H1 (cell line): Measurements from ENCODE around the gene DTWD2. TPM values are rescaled to one million over a fixed set of nuclear protein-coding genes. Genes with fewer than 3 reads are reported as not detected.
A peak's percentile ranks its signal among the peaks of the same experiment; 100 is the strongest.

Source experiments
- CTCF ChIA-PET: fragments of 300-600 bp; sonication (Branson Sonifier 250); formaldehyde crosslinking; loops from one replicate; lab custom pipeline; 2021; ENCODE audit not compliant: partially characterized antibody; lab: Charles Lee
- POLR2A ChIA-PET: fragments of 300-600 bp; sonication (Branson Sonifier 250); formaldehyde crosslinking; loops from one replicate; lab custom pipeline; 2021; ENCODE audit warnings: inconsistent platforms; ENCODE audit not compliant: partially characterized antibody; lab: Charles Lee
- DNase-seq, 2 experiments: peaks; one replicate each; pipeline versions ENCODE4 v3.0.0 to v3.0.0-alpha.2; 2010 to 2022; ENCODE audit warnings: low spot score in 2 of 2, low read depth in 1 of 2, mixed read lengths in 1 of 2
- FAIRE-seq: peaks from 2 replicates; lab custom pipeline; 2011; peaks lifted over from hg19 to GRCh38; lab: Jason Lieb, UNC
- H2AFZ ChIP-seq: 2 replicates; pipeline ENCODE4 v1.8.1; 2012; ENCODE audit warnings: low read length, inconsistent platforms
- H2AK5ac ChIP-seq: 2 replicates; pipeline ENCODE4 v1.6.1; 2013; ENCODE audit warnings: low read depth, low read length
- H2BK120ac ChIP-seq: replicated peaks from 2 replicates; pipeline ENCODE3; 2013; ENCODE audit warnings: low read depth, low read length, inconsistent platforms
- H2BK12ac ChIP-seq: 2 replicates; pipeline ENCODE4 v1.6.1; 2013; ENCODE audit warnings: low read depth, low read length
- H2BK15ac ChIP-seq: 2 replicates; pipeline ENCODE4 v1.6.1; 2013; ENCODE audit warnings: low read length
- H2BK20ac ChIP-seq: 2 replicates; pipeline ENCODE4 v1.6.1; 2013; ENCODE audit warnings: low read length
- H2BK5ac ChIP-seq: 2 replicates; pipeline ENCODE4 v1.6.1; 2013; ENCODE audit warnings: low read depth, low read length
- H3K14ac ChIP-seq: 2 replicates; pipeline ENCODE4 v1.6.1; 2013; ENCODE audit warnings: inconsistent platforms; ENCODE audit not compliant: insufficient read length
- H3K18ac ChIP-seq: 2 replicates; pipeline ENCODE4 v1.6.1; 2013; ENCODE audit warnings: low read length; ENCODE audit errors: extremely low read depth
- H3K23ac ChIP-seq: 2 replicates; pipeline ENCODE4 v1.6.1; 2013; ENCODE audit warnings: inconsistent platforms; ENCODE audit not compliant: insufficient read length
- H3K23me2 ChIP-seq: 2 replicates; pipeline ENCODE4 v1.6.1; 2013; ENCODE audit warnings: low read depth, low read length
- H3K27ac ChIP-seq: 2 replicates; pipeline ENCODE4 v1.6.1; 2011; ENCODE audit warnings: low read depth, low read length, inconsistent platforms
- H3K27me3 ChIP-seq, 4 experiments: replicated peaks in 1 of 4; 1 replicate in 1 of 4; 2 replicates in 3 of 4; pipeline versions ENCODE4 v1.6.1 to v1.8.1; 2011 to 2013; ENCODE audit warnings: low read length in 3 of 4, mild to moderate bottlenecking in 3 of 4, inconsistent platforms in 2 of 4, mixed read lengths in 2 of 4, moderate library complexity in 1 of 4; ENCODE audit not compliant: control insufficient read depth in 3 of 4, insufficient read depth in 3 of 4; ENCODE audit errors: extremely low read depth in 1 of 4
- H3K36me3 ChIP-seq, 4 experiments: 2 replicates each; pipeline versions ENCODE4 v1.6.1 to v1.8.1; 2011 to 2013; ENCODE audit warnings: mild to moderate bottlenecking in 4 of 4, low read length in 3 of 4, moderate library complexity in 2 of 4, control low read depth in 1 of 4, inconsistent platforms in 1 of 4; ENCODE audit not compliant: insufficient read depth in 4 of 4, control insufficient read depth in 2 of 4
- H3K4ac ChIP-seq: replicated peaks from 2 replicates; pipeline ENCODE3; 2013; ENCODE audit warnings: low read length, low read depth, mixed read lengths, inconsistent platforms; ENCODE audit not compliant: insufficient read length
- H3K4me1 ChIP-seq, 4 experiments: replicated peaks in 1 of 4; 1 replicate in 1 of 4; 2 replicates in 3 of 4; pipeline versions ENCODE4 v1.6.1 to v1.8.1; 2011 to 2013; ENCODE audit warnings: low read length in 3 of 4, inconsistent platforms in 2 of 4, mixed read lengths in 1 of 4; ENCODE audit not compliant: insufficient read depth in 4 of 4, control insufficient read depth in 3 of 4
- H3K4me2 ChIP-seq, 2 experiments: 2 replicates each; pipeline versions ENCODE4 v1.6.1 to v1.8.1; 2011 to 2013; ENCODE audit warnings: low read depth in 2 of 2, low read length in 2 of 2, control low read depth in 1 of 2, inconsistent platforms in 1 of 2, mild to moderate bottlenecking in 1 of 2; ENCODE audit not compliant: insufficient read depth in 1 of 2
- H3K4me3 ChIP-seq, 4 experiments: fragments of 200-600, 300-600 bp in 1 of 4; sonication (generic), shearing (Covaris generic), sonication (Bioruptor Twin) in 1 of 4; 2 replicates each; pipeline versions ENCODE4 v1.5.1 to v1.8.1; 2011 to 2016; ENCODE audit warnings: low read length in 4 of 4, low read depth in 3 of 4, control low read depth in 2 of 4, inconsistent platforms in 2 of 4, mild to moderate bottlenecking in 2 of 4, mixed read lengths in 1 of 4, moderate library complexity in 1 of 4; ENCODE audit not compliant: insufficient read depth in 2 of 4; ENCODE audit errors: extremely low read depth in 1 of 4
- H3K56ac ChIP-seq: replicated peaks from 2 replicates; pipeline ENCODE3; 2013; ENCODE audit warnings: low read depth, mild to moderate bottlenecking, mixed read lengths, low read length, inconsistent platforms; ENCODE audit not compliant: insufficient read length
- H3K79me1 ChIP-seq: 2 replicates; pipeline ENCODE4 v1.6.1; 2013; ENCODE audit warnings: low read depth, low read length, control low read depth
- H3K79me2 ChIP-seq, 2 experiments: 2 replicates each; pipeline versions ENCODE4 v1.6.1 to v1.8.1; 2012 to 2013; ENCODE audit warnings: low read length in 2 of 2, mild to moderate bottlenecking in 2 of 2, inconsistent platforms in 1 of 2; ENCODE audit not compliant: insufficient read depth in 2 of 2, control insufficient read depth in 1 of 2
- H3K9ac ChIP-seq, 4 experiments: replicated peaks in 1 of 4; 1 replicate in 1 of 4; 2 replicates in 3 of 4; pipeline versions ENCODE4 v1.6.1 to v1.8.1; 2011 to 2013; ENCODE audit warnings: low read depth in 3 of 4, low read length in 3 of 4, control low read depth in 2 of 4, mild to moderate bottlenecking in 2 of 4, moderate library complexity in 2 of 4, inconsistent platforms in 1 of 4; ENCODE audit errors: extremely low read depth in 1 of 4
- H3K9me3 ChIP-seq, 2 experiments: 2 replicates each; pipeline versions ENCODE4 v1.6.1 to v1.8.1; 2012 to 2013; ENCODE audit warnings: mild to moderate bottlenecking in 2 of 2, moderate library complexity in 2 of 2, control low read depth in 1 of 2, inconsistent platforms in 1 of 2, low read depth in 1 of 2, low read length in 1 of 2, mixed read lengths in 1 of 2; ENCODE audit not compliant: insufficient read depth in 2 of 2
- H4K20me1 ChIP-seq, 2 experiments: replicated peaks in 1 of 2; 2 replicates each; pipeline versions ENCODE3 to v1.8.1; 2011 to 2013; ENCODE audit warnings: inconsistent platforms in 2 of 2, low read length in 2 of 2, mild to moderate bottlenecking in 1 of 2; ENCODE audit not compliant: insufficient read depth in 2 of 2, control insufficient read depth in 1 of 2
- H4K5ac ChIP-seq: 2 replicates; pipeline ENCODE4 v1.6.1; 2013; ENCODE audit warnings: low read length, low read depth, mixed read lengths, inconsistent platforms; ENCODE audit not compliant: insufficient read length
- H4K8ac ChIP-seq: 2 replicates; pipeline ENCODE4 v1.8.0; 2013; ENCODE audit warnings: mild to moderate bottlenecking, moderate library complexity, low read length, inconsistent platforms; ENCODE audit not compliant: insufficient read depth; ENCODE audit errors: extremely low read depth
- H4K91ac ChIP-seq: replicated peaks from 2 replicates; pipeline ENCODE3; 2013; ENCODE audit warnings: low read length, mixed read lengths, inconsistent platforms; ENCODE audit not compliant: insufficient read length
- ASH2L ChIP-seq: fragments of 200-600, 300-600 bp; sonication (generic); IDR thresholded peaks from one replicate; pipeline ENCODE4 v1.7.1; 2017; ENCODE audit warnings: low read length
- CBX5 ChIP-seq: fragments of 300-800, 300-1000 bp; sonication (generic); IDR thresholded peaks from 2 replicates; pipeline ENCODE4 v1.7.1; 2016; ENCODE audit warnings: antibody characterized with exemption, low read length, low read depth
- CEBPB ChIP-seq: IDR thresholded peaks from 2 replicates; pipeline ENCODE4 v1.6.1; 2012; ENCODE audit warnings: low read depth, low read length
- EGR1 ChIP-seq: IDR thresholded peaks from 2 replicates; pipeline ENCODE4 v1.6.1; 2011; ENCODE audit warnings: low read depth, low read length, borderline replicate concordance
- EZH2 ChIP-seq: fragments of 200-600 bp; sonication (generic); IDR thresholded peaks from 2 replicates; pipeline ENCODE4 v1.7.1; 2012; ENCODE audit warnings: low read depth, mild to moderate bottlenecking, moderate library complexity, low read length, inconsistent platforms; ENCODE audit not compliant: severe bottlenecking
- HDAC2 ChIP-seq, 2 experiments: fragments of 300-600 bp in 1 of 2; sonication (generic) in 1 of 2; IDR thresholded peaks; 2 replicates each; pipeline ENCODE4 v1.6.1; 2011 to 2012; ENCODE audit warnings: low read depth in 2 of 2, low read length in 2 of 2, mild to moderate bottlenecking in 2 of 2, moderate library complexity in 2 of 2, borderline replicate concordance in 1 of 2, inconsistent platforms in 1 of 2
- JUND ChIP-seq: IDR thresholded peaks from 2 replicates; pipeline ENCODE4 v1.6.1; 2011; ENCODE audit warnings: mild to moderate bottlenecking, improper control_type of control experiment, low read length
- POLR2A ChIP-seq, 2 experiments: IDR thresholded peaks; 1 replicate in 1 of 2; 2 replicates in 1 of 2; pipeline ENCODE4 v1.6.1; 2011; ENCODE audit warnings: low read depth in 2 of 2, low read length in 2 of 2, mild to moderate bottlenecking in 2 of 2; ENCODE audit errors: control extremely low read depth in 1 of 2
- POU5F1 ChIP-seq: IDR thresholded peaks from 2 replicates; pipeline ENCODE4 v1.6.1; 2011; ENCODE audit warnings: low read depth, mild to moderate bottlenecking, low read length, moderate library complexity
- SP2 ChIP-seq: IDR thresholded peaks from 2 replicates; pipeline ENCODE4 v1.6.1; 2012; ENCODE audit warnings: mild to moderate bottlenecking, low read length, inconsistent platforms
- SRF ChIP-seq: IDR thresholded peaks from 2 replicates; pipeline ENCODE4 v1.6.1; 2011; ENCODE audit warnings: mild to moderate bottlenecking, low read depth, low read length, moderate library complexity
- TBP ChIP-seq: IDR thresholded peaks from 2 replicates; pipeline ENCODE4 v1.6.1; 2011; ENCODE audit warnings: low read depth, low read length, improper control_type of control experiment
- YY1 ChIP-seq: IDR thresholded peaks from 2 replicates; pipeline ENCODE4 v1.6.1; 2011; ENCODE audit warnings: low read depth, mild to moderate bottlenecking, low read length
- WGBS, 2 experiments: shearing (Covaris generic) in 1 of 2; methylation state at CpG; one replicate each; pipeline versions ENCODE4 v1.1.6 to v1.1.7; 2013 to 2015; ENCODE audit warnings: low lambda C conversion rate in 2 of 2, mixed read lengths in 2 of 2, inconsistent platforms in 1 of 2, low coverage in 1 of 2, missing lambda C conversion rate in 1 of 2; ENCODE audit not compliant: insufficient replicate concordance in 2 of 2, insufficient coverage in 1 of 2, insufficient read length in 1 of 2; ENCODE audit errors: extremely low coverage in 1 of 2, missing lambda C conversion rate in 1 of 2; 5-methylcytosine and 5-hydroxymethylcytosine counted together
- polyA plus RNA-seq, 7 experiments: library from polyadenylated mRNA; depleted of rRNA in 3 of 7; stranded (reverse) in 5 of 7; unstranded in 2 of 7; fragments of >200 nt in 5 of 7; fragments of 200-250 nt in 2 of 7; gene quantifications; 1 replicate in 5 of 7; 2 replicates in 1 of 7; 4 replicates in 1 of 7; pipeline versions ENCODE4 v1.2.1 to v1.2.3, GENCODE V29; 2011 to 2013; ENCODE audit warnings: missing spikeins in 2 of 7, mixed read lengths in 2 of 7
- total RNA-seq: library from RNA; stranded (reverse); fragmentation: NEBNext Ultra II Directional; extraction: Animal tissue kit (Norgen Biotek cat#: 25700); gene quantifications from 2 replicates; pipeline ENCODE4 v1.2.1, GENCODE V29; 2021
- TF ChIP-seq, protein P1 (sequence below): IDR thresholded peaks from 2 replicates; pipeline ENCODE4 v1.6.1; 2011; ENCODE audit warnings: low read length, improper control_type of control experiment

Gene DTWD2
- total and polyA plus RNA-seq, 2 of the 8 experiments (the other 6 are each of a cell fraction or from before 2014, with no cell fraction given): 4.3 to 17.1 TPM

DNA sequence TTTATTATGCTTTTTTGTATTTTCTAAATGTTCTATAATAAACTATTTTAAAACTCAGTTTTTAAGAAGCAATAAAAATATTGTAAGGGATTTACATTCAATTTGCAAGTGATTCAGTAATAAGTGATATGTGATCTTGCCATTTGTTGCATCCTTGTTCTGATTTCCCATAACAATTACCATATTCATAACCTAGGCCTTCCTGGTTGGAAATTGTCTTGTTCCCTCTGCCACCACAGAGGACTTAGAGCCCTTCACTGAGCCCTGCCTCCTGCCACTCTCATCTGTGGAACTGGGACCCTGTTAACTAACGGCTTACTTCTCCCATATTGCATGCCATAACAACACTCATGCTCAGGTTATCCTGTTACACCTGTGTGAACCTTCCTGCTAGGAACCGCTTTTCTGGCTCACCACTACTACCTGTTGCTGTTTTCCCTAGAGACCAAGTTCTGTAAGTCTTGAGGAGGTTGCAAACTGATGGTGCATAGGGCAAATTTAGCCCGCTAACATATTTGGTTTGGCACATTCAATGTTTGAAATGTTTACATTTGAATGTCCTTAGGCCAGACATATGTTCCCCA is 32.9 kb upstream of the DTWD2 start:
- H3K27ac ChIP-seq: no peak overlapping the region
- H3K4me1 ChIP-seq: no peaks in the 10 kb centered on the region
- H4K20me1 ChIP-seq: no peaks in the 10 kb centered on the region
- H4K8ac ChIP-seq: no peak overlapping the region
- no peak overlapping the region for H3K9ac ChIP-seq
- no peaks in the 10 kb centered on the region for H3K23me2 ChIP-seq
- H3K27me3 ChIP-seq: no peaks in the 10 kb centered on the region
- no peaks in the 10 kb centered on the region for H3K36me3 ChIP-seq
- no peak overlapping the region for H3K18ac ChIP-seq
- POLR2A ChIA-PET: interaction anchor here (1.7 kb wide), 1 partner anchor 117 kb away, joined by 3 read pairs; no protein-coding TSS in a partner anchor
- no peak for FAIRE-seq
- no peak overlapping the region for H2AK5ac ChIP-seq
- no peak overlapping the region for H2BK120ac ChIP-seq
- H3K4me3 ChIP-seq: no peak overlapping the region
- H3K79me2 ChIP-seq: no peaks in the 10 kb centered on the region
- CTCF ChIA-PET: interaction anchor here (0.5 to 5.4 kb wide), 21 partner anchors 10 to 413 kb away, joined by 3 to 46 read pairs (median 4); partner anchors contain the start of gene DTWD2
- no peak overlapping the region for H3K23ac ChIP-seq
- no peaks in the 10 kb centered on the region for H3K79me1 ChIP-seq
- no peak overlapping the region for H3K56ac ChIP-seq
- DNase-seq: no peak
- no peak overlapping the region for H3K14ac ChIP-seq
- no peak overlapping the region for H2BK5ac ChIP-seq
- H3K4me2 ChIP-seq: no peak overlapping the region
- H3K9me3 ChIP-seq: no peaks in the 10 kb centered on the region
- no peak overlapping the region for H4K5ac ChIP-seq
- no peak overlapping the region for H3K4ac ChIP-seq
- WGBS, 2 experiments: 89% methylated on average over 3 of the region's 3 CpGs; no CpG with 5 or more reads in 1 of the 2 experiments
- no peak overlapping the region for H4K91ac ChIP-seq
- 0 out of 2 replicates have a peak overlapping the region, but pooled peaks have one; percentile 10 for H2BK15ac ChIP-seq
- peak overlapping the region; percentile 71 for H2BK12ac ChIP-seq
- H2AFZ ChIP-seq: no peak overlapping the region
- no peak overlapping the region for H2BK20ac ChIP-seq
- TF ChIP-seq TBP: no peak
- no peak for TF ChIP-seq SRF
- TF ChIP-seq, protein P1, sequence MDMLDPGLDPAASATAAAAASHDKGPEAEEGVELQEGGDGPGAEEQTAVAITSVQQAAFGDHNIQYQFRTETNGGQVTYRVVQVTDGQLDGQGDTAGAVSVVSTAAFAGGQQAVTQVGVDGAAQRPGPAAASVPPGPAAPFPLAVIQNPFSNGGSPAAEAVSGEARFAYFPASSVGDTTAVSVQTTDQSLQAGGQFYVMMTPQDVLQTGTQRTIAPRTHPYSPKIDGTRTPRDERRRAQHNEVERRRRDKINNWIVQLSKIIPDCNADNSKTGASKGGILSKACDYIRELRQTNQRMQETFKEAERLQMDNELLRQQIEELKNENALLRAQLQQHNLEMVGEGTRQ: no peak
- TF ChIP-seq CEBPB: no peak
- no peak for TF ChIP-seq EZH2
- no peak for TF ChIP-seq EGR1
- no peak for TF ChIP-seq JUND
- no peak for TF ChIP-seq ASH2L
- no peak for TF ChIP-seq CBX5
- TF ChIP-seq YY1: no peak
- no peak for TF ChIP-seq HDAC2 (IDR thresholded peaks at IDR 0.05; ENCODE audit: borderline replicate concordance in 1 of 2, low read depth in 2 of 2, low read length in 2 of 2)
- no peak for TF ChIP-seq POU5F1
- TF ChIP-seq POLR2A (IDR thresholded peaks at IDR 0.05; ENCODE audit: control extremely low read depth in 1 of 2, low read depth in 2 of 2, low read length in 2 of 2): no peak
- TF ChIP-seq SP2: no peak
